GM12891 (cell line): ENCODE results near the gene AGXT2.

ENCODE experiments used
- PAX5 ChIP-seq: IDR thresholded peaks from 2 replicates; pipeline ENCODE4 v1.6.1; 2011; ENCODE audit warnings: low read length, moderate library complexity, mild to moderate bottlenecking; ENCODE audit not compliant: insufficient read depth, severe bottlenecking
- POLR2A ChIP-seq: IDR thresholded peaks from 2 replicates; pipeline ENCODE4 v1.6.1; 2011; ENCODE audit warnings: low read depth, low read length, control low read depth
- POLR2AphosphoS5 ChIP-seq: IDR thresholded peaks from 2 replicates; pipeline ENCODE4 v1.6.1; 2011; ENCODE audit warnings: low read depth, low read length, control low read depth
- POU2F2 ChIP-seq: IDR thresholded peaks from 2 replicates; pipeline ENCODE4 v1.6.1; 2011; ENCODE audit warnings: low read depth, mild to moderate bottlenecking, control low read depth, low read length, moderate library complexity
- SPI1 ChIP-seq: IDR thresholded peaks from 2 replicates; pipeline ENCODE4 v1.6.1; 2011; ENCODE audit warnings: low read depth, low read length, control low read depth
- TAF1 ChIP-seq: IDR thresholded peaks from 2 replicates; pipeline ENCODE4 v1.6.1; 2011; ENCODE audit warnings: low read depth, low read length, control low read depth

GRCh38 chr5:34967540-34967939 is 80.2 kb downstream of the AGXT2 start:
- TF ChIP-seq POLR2A (no peak), TAF1 (no peak), POU2F2 (no peak), POLR2AphosphoS5 (no peak), SPI1 (no peak), PAX5 (no peak)
